ENCODE measurements around the gene MZB1. TPM values are rescaled to one million over a fixed set of nuclear protein-coding genes. Genes with fewer than 3 reads are reported as not detected.

MZB1 gene
- total and polyA plus RNA-seq, 9 donors = 0.50 to 1.8 (median 1.2) TPM; not detected in 1

DNA sequence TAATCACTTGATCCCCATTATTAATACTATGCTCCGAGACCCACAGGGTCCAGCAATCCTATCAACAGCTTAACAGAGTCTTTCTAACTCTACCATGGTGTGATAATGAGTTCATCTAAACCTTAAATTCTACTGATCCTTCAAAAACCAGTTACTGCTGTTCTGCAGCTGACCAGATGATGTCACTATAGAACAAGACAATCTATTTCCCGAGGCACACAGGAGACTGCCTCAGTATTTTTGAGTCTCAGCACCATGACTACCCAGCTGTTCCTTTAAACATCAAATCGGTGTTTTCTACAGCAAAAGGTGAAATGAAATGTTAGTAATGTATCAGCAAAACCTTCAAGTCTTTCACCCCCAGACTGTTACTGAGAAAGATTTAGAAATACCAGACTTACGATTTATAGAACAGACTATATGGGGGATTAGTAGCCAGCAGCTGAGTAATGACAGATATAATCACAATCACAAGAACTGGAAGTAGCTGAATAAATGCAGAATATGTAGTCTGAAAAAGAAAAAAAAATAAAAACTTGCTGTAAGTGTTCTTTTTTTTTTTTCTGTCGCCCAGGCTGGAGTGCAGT, 32.7 kb upstream of the MZB1 start:
- intact Hi-C loops (cut with DNase I) = loop anchor here (1.0 to 10.0 kb wide), 5 partner anchors 91 to 342 kb away; no protein-coding TSS in a partner anchor
- H3K36me3 ChIP-seq = no peaks in the 10 kb centered on the region
- H3K27me3 ChIP-seq = no peaks in the 10 kb centered on the region
- peaks cover 1% of the 10 kb centered on the region for H3K4me1 ChIP-seq (ENCODE audit: insufficient read depth)
- 42 to 49% (median 45%) methylated on average over 5 of the region's 5 CpGs for WGBS, 3 donors
- DNase-seq = peak in 1 of 5 donors; percentile 48
- H3K9me3 ChIP-seq = no peaks in the 10 kb centered on the region
- H3K27ac ChIP-seq = no peak overlapping the region
- TF ChIP-seq, protein P1, sequence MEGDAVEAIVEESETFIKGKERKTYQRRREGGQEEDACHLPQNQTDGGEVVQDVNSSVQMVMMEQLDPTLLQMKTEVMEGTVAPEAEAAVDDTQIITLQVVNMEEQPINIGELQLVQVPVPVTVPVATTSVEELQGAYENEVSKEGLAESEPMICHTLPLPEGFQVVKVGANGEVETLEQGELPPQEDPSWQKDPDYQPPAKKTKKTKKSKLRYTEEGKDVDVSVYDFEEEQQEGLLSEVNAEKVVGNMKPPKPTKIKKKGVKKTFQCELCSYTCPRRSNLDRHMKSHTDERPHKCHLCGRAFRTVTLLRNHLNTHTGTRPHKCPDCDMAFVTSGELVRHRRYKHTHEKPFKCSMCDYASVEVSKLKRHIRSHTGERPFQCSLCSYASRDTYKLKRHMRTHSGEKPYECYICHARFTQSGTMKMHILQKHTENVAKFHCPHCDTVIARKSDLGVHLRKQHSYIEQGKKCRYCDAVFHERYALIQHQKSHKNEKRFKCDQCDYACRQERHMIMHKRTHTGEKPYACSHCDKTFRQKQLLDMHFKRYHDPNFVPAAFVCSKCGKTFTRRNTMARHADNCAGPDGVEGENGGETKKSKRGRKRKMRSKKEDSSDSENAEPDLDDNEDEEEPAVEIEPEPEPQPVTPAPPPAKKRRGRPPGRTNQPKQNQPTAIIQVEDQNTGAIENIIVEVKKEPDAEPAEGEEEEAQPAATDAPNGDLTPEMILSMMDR (IDR thresholded peaks at IDR 0.05) = peak; percentile 55 to 66 (median 58)
- no peak for TF ChIP-seq POLR2A (IDR thresholded peaks at IDR 0.05)
- H3K4me3 ChIP-seq = no peak overlapping the region

DNA sequence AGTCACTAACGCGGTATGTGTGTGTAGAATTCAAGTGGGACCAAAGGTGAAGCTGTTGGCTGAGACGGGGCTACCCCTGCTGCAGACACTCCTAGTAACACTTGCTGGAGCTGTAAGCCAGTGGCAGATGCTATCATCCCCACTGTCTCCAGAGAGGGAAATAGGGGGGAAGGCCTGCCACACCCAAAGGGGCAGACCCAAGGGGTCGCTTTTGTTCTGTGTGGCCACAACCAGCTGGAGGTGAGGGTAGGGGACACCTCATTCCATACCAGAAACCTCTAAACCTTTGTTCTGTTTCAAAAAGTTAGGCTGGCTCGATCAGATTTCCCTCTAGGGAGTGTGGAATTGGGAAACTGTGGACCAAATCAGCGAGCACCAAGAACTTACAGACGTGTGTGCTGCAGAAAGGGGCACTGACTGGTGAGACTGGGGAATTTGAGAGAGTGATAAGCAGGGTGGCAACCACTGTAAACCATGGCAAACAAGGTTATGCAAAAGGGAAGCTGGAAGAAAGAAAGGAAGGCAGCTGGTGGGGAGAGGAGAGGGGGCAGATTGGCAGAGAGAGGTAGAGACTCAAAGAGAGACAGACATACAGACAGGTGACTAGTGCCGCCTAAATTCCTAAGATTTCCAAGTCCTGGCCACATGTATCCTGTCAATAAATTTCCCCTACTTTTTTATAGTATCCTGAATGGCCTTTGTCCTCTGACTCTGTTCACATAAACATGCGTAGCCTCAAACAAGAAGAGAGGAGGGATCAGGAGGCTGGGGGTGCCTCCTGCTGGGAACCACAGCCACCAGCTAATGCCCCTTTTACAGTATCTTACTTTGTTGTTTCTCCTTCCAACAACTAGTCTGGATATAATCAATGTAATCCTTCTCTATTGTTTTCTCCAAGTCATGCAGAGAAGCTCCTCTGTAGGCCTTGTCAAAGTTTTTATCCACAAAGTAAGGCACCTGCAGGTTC, 29.8 kb upstream of the MZB1 start:
- WGBS, 3 donors = 83 to 87% (median 84%) methylated on average over 9 of the region's 9 CpGs
- intact Hi-C loops (cut with DNase I) = loop anchor here in 3 of 4 donors (5.0 to 10.0 kb wide), 4 partner anchors 98 to 345 kb away; no protein-coding TSS in a partner anchor
- Histone ChIP-seq H3K36me3 (no peaks in the 10 kb centered on the region), H3K9me3 (no peaks in the 10 kb centered on the region), H3K4me1 (ENCODE audit: insufficient read depth) (peaks cover 5% of the 10 kb centered on the region), H3K27me3 (no peaks in the 10 kb centered on the region), H3K4me3 (no peak overlapping the region), H3K27ac (no peak overlapping the region)
- no peak for TF ChIP-seq EP300 (IDR thresholded peaks at IDR 0.05)
- TF ChIP-seq, protein P1 (IDR thresholded peaks at IDR 0.05) = no peak
- DNase-seq = no peak

- DNase-seq = no peak
- H3K4me1 ChIP-seq (ENCODE audit: insufficient read depth) = peaks cover 5% of the 10 kb centered on the region
- no peak overlapping the region for H3K4me3 ChIP-seq
- H3K9me3 ChIP-seq = no peaks in the 10 kb centered on the region
- WGBS, 3 donors = 88 to 96% (median 91%) methylated on average over 1 of the region's 1 CpG
- intact Hi-C loops (cut with DNase I) = loop anchor here in 1 of 4 donors (5.0 kb wide), 1 partner anchor 99 kb away; no protein-coding TSS in a partner anchor
- no peaks in the 10 kb centered on the region for H3K27me3 ChIP-seq
- H3K36me3 ChIP-seq = no peaks in the 10 kb centered on the region
- H3K27ac ChIP-seq = no peak overlapping the region
- TF ChIP-seq POLR2A (IDR thresholded peaks at IDR 0.05) = no peak
- TF ChIP-seq, protein P1 (IDR thresholded peaks at IDR 0.05) = no peak
- no peak for TF ChIP-seq EP300 (IDR thresholded peaks at IDR 0.05)
Observed at GRCh38 chr5:139418793-139419192, 29.1 kb upstream of the MZB1 start.

GRCh38 chr5:139417214-139417613, 27.5 kb upstream of the MZB1 start:
- intact Hi-C loops (cut with DNase I) = loop anchor here in 1 of 4 donors (5.0 kb wide), 1 partner anchor 100 kb away; no protein-coding TSS in a partner anchor
- DNase-seq = peak in 2 of 5 donors; percentile 50 to 52
- H3K27ac ChIP-seq = no peak overlapping the region
- WGBS, 3 donors = 17 to 27% (median 25%) methylated on average over 4 of the region's 4 CpGs
- H3K27me3 ChIP-seq = no peaks in the 10 kb centered on the region
- no peak overlapping the region for H3K4me3 ChIP-seq
- TF ChIP-seq, protein P1 (IDR thresholded peaks at IDR 0.05) = no peak
- TF ChIP-seq EP300 (IDR thresholded peaks at IDR 0.05) (no peak), POLR2A (IDR thresholded peaks at IDR 0.05) (no peak)
- no peaks in the 10 kb centered on the region for H3K36me3 ChIP-seq
- no peaks in the 10 kb centered on the region for H3K9me3 ChIP-seq
- peaks cover 5% of the 10 kb centered on the region for H3K4me1 ChIP-seq (ENCODE audit: insufficient read depth)
